ENCODE data around the gene FBL. TPM values are rescaled to one million over a fixed set of nuclear protein-coding genes. Genes with fewer than 3 reads are reported as not detected.

Gene FBL
- total and polyA plus RNA-seq, 2 donors (not counting 1 experiment from before 2014, with no cell fraction given) = 253 to 376 TPM

GRCh38 chr19:39874404-39874803, 28.2 kb upstream of the FBL start:
- Mint-ChIP-seq H3K4me1 (no peaks in the 10 kb centered on the region), H3K4me3 (no peak overlapping the region), H3K27me3 (no peaks in the 10 kb centered on the region), H3K27ac (no peak overlapping the region), H3K9me3 (ENCODE audit: insufficient read depth) (no peaks in the 10 kb centered on the region)
- no peak overlapping the region for H2AFZ ChIP-seq (ENCODE audit: insufficient read depth, low read depth, low read length, poor library complexity, severe bottlenecking)
- no peak for DNase-seq
- no peak for ATAC-seq (ENCODE audit: low read depth)
- 100% methylated on average over 1 of the region's 1 CpG for WGBS (ENCODE audit: insufficient coverage)
- no peak for TF ChIP-seq CTCF (IDR thresholded peaks at IDR 0.05)
- TF ChIP-seq EZH2 (IDR thresholded peaks at IDR 0.05; ENCODE audit: borderline replicate concordance, insufficient read depth, low read depth, low read length, poor library complexity, severe bottlenecking) = no peak
- no peak overlapping the region for H3K4me3 ChIP-seq (ENCODE audit: control extremely low read depth in 1 of 5, extremely low read depth in 1 of 5, insufficient read depth in 1 of 5, low read depth in 2 of 5, low read length in 4 of 5)
- H3K27me3 ChIP-seq (replicated peaks in 1 of 4; ENCODE audit: control extremely low read depth in 1 of 4, control insufficient read depth in 3 of 4, insufficient read depth in 4 of 4, low read length in 3 of 4) = no peaks in the 10 kb centered on the region
- no peaks in the 10 kb centered on the region for H4K20me1 ChIP-seq (ENCODE audit: control insufficient read depth, insufficient read depth, low read length, poor library complexity, severe bottlenecking)
- no peak overlapping the region for H3K27ac ChIP-seq (ENCODE audit: low read length in 2 of 2)
- POLR2A ChIA-PET = no interaction called here
- CTCF ChIA-PET = no interaction called here
- no peaks in the 10 kb centered on the region for H3K79me2 ChIP-seq (ENCODE audit: control insufficient read depth, insufficient read depth, low read length)
- peaks cover 0 to 4% of the 10 kb centered on the region in 2 experiments for H3K36me3 ChIP-seq (replicated peaks in 1 of 2; ENCODE audit: control extremely low read depth in 1 of 2, control insufficient read depth in 1 of 2, extremely low read depth in 1 of 2, insufficient read depth in 2 of 2, low read length in 1 of 2)
- H3K9ac ChIP-seq (ENCODE audit: low read length) = no peak overlapping the region
- intact Hi-C loops (cut with micrococcal nuclease) = no loop called here
- H3K4me1 ChIP-seq (ENCODE audit: control insufficient read depth in 2 of 2, insufficient read depth in 2 of 2, low read length in 2 of 2) = no peaks in the 10 kb centered on the region
- H3K9me3 ChIP-seq (ENCODE audit: control extremely low read depth in 1 of 3, control insufficient read depth in 2 of 3, insufficient read depth in 1 of 3, low read length in 2 of 3) = no peaks in the 10 kb centered on the region
- H3K4me2 ChIP-seq (replicated peaks; ENCODE audit: low read depth, low read length, poor library complexity, severe bottlenecking) = no peak overlapping the region

GRCh38 chr19:39873385-39873784, 27.2 kb upstream of the FBL start:
- Mint-ChIP-seq H3K4me3 (no peak overlapping the region), H3K27me3 (no peaks in the 10 kb centered on the region), H3K27ac (no peak overlapping the region), H3K9me3 (ENCODE audit: insufficient read depth) (no peaks in the 10 kb centered on the region), H3K4me1 (no peaks in the 10 kb centered on the region)
- Histone ChIP-seq H3K79me2 (ENCODE audit: control insufficient read depth, insufficient read depth, low read length) (no peaks in the 10 kb centered on the region), H3K4me3 (ENCODE audit: control extremely low read depth in 1 of 5, extremely low read depth in 1 of 5, insufficient read depth in 1 of 5, low read depth in 2 of 5, low read length in 4 of 5) (no peak overlapping the region), H3K9ac (ENCODE audit: low read length) (no peak overlapping the region), H3K27me3 (replicated peaks in 1 of 4; ENCODE audit: control extremely low read depth in 1 of 4, control insufficient read depth in 3 of 4, insufficient read depth in 4 of 4, low read length in 3 of 4) (no peaks in the 10 kb centered on the region), H3K27ac (ENCODE audit: low read length in 2 of 2) (no peak overlapping the region), H3K4me2 (replicated peaks; ENCODE audit: low read depth, low read length, poor library complexity, severe bottlenecking) (no peak overlapping the region), H2AFZ (ENCODE audit: insufficient read depth, low read depth, low read length, poor library complexity, severe bottlenecking) (no peak overlapping the region), H4K20me1 (ENCODE audit: control insufficient read depth, insufficient read depth, low read length, poor library complexity, severe bottlenecking) (no peaks in the 10 kb centered on the region), H3K36me3 (replicated peaks in 1 of 2; ENCODE audit: control extremely low read depth in 1 of 2, control insufficient read depth in 1 of 2, extremely low read depth in 1 of 2, insufficient read depth in 2 of 2, low read length in 1 of 2) (peaks cover 0 to 4% of the 10 kb centered on the region in 2 experiments), H3K4me1 (ENCODE audit: control insufficient read depth in 2 of 2, insufficient read depth in 2 of 2, low read length in 2 of 2) (no peaks in the 10 kb centered on the region), H3K9me3 (ENCODE audit: control extremely low read depth in 1 of 3, control insufficient read depth in 2 of 3, insufficient read depth in 1 of 3, low read length in 2 of 3) (no peaks in the 10 kb centered on the region)
- ATAC-seq (ENCODE audit: low read depth) (no peak), DNase-seq (no peak)
- POLR2A ChIA-PET = no interaction called here
- WGBS (ENCODE audit: insufficient coverage) = 96% methylated on average over 20 of the region's 20 CpGs
- intact Hi-C loops (cut with micrococcal nuclease) = no loop called here
- CTCF ChIA-PET = no interaction called here
- TF ChIP-seq CTCF (IDR thresholded peaks at IDR 0.05) = no peak
- TF ChIP-seq EZH2 (IDR thresholded peaks at IDR 0.05; ENCODE audit: borderline replicate concordance, insufficient read depth, low read depth, low read length, poor library complexity, severe bottlenecking) = no peak

Data from B cell (primary cell).